A673 (cell line): ENCODE results near the gene ST6GALNAC3. TPM values are rescaled to one million over a fixed set of nuclear protein-coding genes. Genes with fewer than 3 reads are reported as not detected.
"Not testable (repeated sequence)": the region's sequence is repeated elsewhere in the genome, so short reads cannot be mapped to it uniquely, and the experiment has no call there.

Experiments used
- BruUV-seq: library from RNA; stranded (reverse); fragments of 400-500 nt; replicated peaks from 2 replicates; lab custom pipeline; 2021; lab: Mats Ljungman, UMichigan
- CTCF ChIA-PET: fragments of 300-600 bp; sonication (Branson Sonifier 250); formaldehyde crosslinking; loops from one replicate; lab custom pipeline; 2022; ENCODE audit warnings: antibody characterized with exemption; lab: Charles Lee
- POLR2A ChIA-PET: fragments of 300-600 bp; sonication (Branson Sonifier 250); formaldehyde crosslinking; loops from one replicate; lab custom pipeline; 2022; ENCODE audit warnings: antibody characterized with exemption; ENCODE audit not compliant: low non-redundant PET; lab: Charles Lee
- DNase-seq: peaks from one replicate; pipeline ENCODE4 v3.0.0-alpha.2; 2015; ENCODE audit warnings: low spot score
- H3K27ac ChIP-seq: fragments of 200-600 bp; sonication (generic); 2 replicates; pipeline ENCODE4 v1.5.1; 2016; ENCODE audit warnings: mixed run types, low read depth, mild to moderate bottlenecking, mixed read lengths, antibody characterized with exemption, low read length; ENCODE audit not compliant: poor library complexity, severe bottlenecking
- H3K27me3 ChIP-seq: fragments of 200-600 bp; sonication (generic); replicated peaks from 2 replicates; pipeline ENCODE4 v1.6.1; 2017; ENCODE audit warnings: mixed run types, low read depth, mild to moderate bottlenecking, mixed read lengths, antibody characterized with exemption, low read length; ENCODE audit not compliant: insufficient read depth, poor library complexity
- H3K36me3 ChIP-seq: fragments of 200-600 bp; sonication (generic); 2 replicates; pipeline ENCODE4 v1.6.1; 2016; ENCODE audit warnings: mixed run types, mild to moderate bottlenecking, mixed read lengths, antibody characterized with exemption, low read length; ENCODE audit not compliant: insufficient read depth, poor library complexity, severe bottlenecking
- H3K4me1 ChIP-seq: fragments of 200-600 bp; sonication (generic); 2 replicates; pipeline ENCODE4 v1.6.1; 2017; ENCODE audit warnings: mixed run types, mild to moderate bottlenecking, mixed read lengths, antibody characterized with exemption, low read length; ENCODE audit not compliant: insufficient read depth, poor library complexity, severe bottlenecking
- H3K4me3 ChIP-seq: fragments of 200-600 bp; sonication (generic); 2 replicates; pipeline ENCODE4 v1.5.1; 2016; ENCODE audit warnings: low read depth, mixed run types, mild to moderate bottlenecking, mixed read lengths, low read length; ENCODE audit not compliant: poor library complexity, severe bottlenecking
- H3K9me3 ChIP-seq: fragments of 200-600 bp; sonication (generic); 2 replicates; pipeline ENCODE4 v1.6.1; 2016; ENCODE audit warnings: mixed run types, low read depth, mild to moderate bottlenecking, mixed read lengths, antibody characterized with exemption, low read length; ENCODE audit not compliant: poor library complexity, severe bottlenecking
- CTCF ChIP-seq: fragments of 300-800, 200-600 bp; sonication (generic); conservative IDR thresholded peaks from 2 replicates; pipeline ENCODE4 v1.5.1; 2017; ENCODE audit warnings: low read depth, mild to moderate bottlenecking, antibody characterized with exemption, low read length, moderate library complexity, mixed read lengths
- EZH2 ChIP-seq: fragments of 200-600 bp; sonication (generic); IDR thresholded peaks from 2 replicates; pipeline ENCODE4 v1.6.1; 2017; ENCODE audit warnings: borderline replicate concordance, low read depth, mild to moderate bottlenecking, mixed read lengths, antibody characterized with exemption, low read length; ENCODE audit not compliant: poor library complexity, severe bottlenecking
- intact Hi-C: fragments of 100-400 bp; cut with micrococcal nuclease; formaldehyde crosslinking; loops from one replicate; pipeline ENCODE4 v1.10.0; 2022; ENCODE audit not compliant: unreplicated experiment
- total RNA-seq: library from RNA; stranded (reverse); gene quantifications from 2 replicates; pipeline ENCODE4 v1.2.3, GENCODE V29; 2021

Gene ST6GALNAC3
- total RNA-seq, 1 experiment from 2014 or later, result 1.2 TPM

- Histone ChIP-seq H3K4me1 (no peaks in the 10 kb centered on the region), H3K27ac (no peak overlapping the region), H3K9me3 (no peaks in the 10 kb centered on the region), H3K4me3 (no peak overlapping the region), H3K36me3 (no peaks in the 10 kb centered on the region), H3K27me3 (no peaks in the 10 kb centered on the region)
- ChIA-PET CTCF (no interaction called here), POLR2A (no interaction called here)
- no peak for DNase-seq
- intact Hi-C loops, result no loop called here
- BruUV-seq, result no TSS peak
- TF ChIP-seq EZH2, result no peak
- TF ChIP-seq CTCF, result no peak
Measured at GRCh38 chr1:76240316-76240715, 165.8 kb downstream of the ST6GALNAC3 start.

GRCh38 chr1:76242587-76242986 lies 168.0 kb downstream of the ST6GALNAC3 start:
- H3K4me3 ChIP-seq, BruUV-seq, H3K9me3 ChIP-seq, intact Hi-C loops, POLR2A ChIA-PET, H3K27me3 ChIP-seq, H3K27ac ChIP-seq, H3K36me3 ChIP-seq, CTCF ChIA-PET, H3K4me1 ChIP-seq, DNase-seq: not testable (repeated sequence)

GRCh38 chr1:76247261-76247852 lies 172.8 kb downstream of the ST6GALNAC3 start:
- ChIA-PET CTCF (no interaction called here), POLR2A (no interaction called here)
- BruUV-seq, result no TSS peak
- Histone ChIP-seq H3K36me3 (no peaks in the 10 kb centered on the region), H3K4me3 (no peak overlapping the region), H3K27ac (no peak overlapping the region), H3K27me3 (peaks cover 10% of the 10 kb centered on the region), H3K9me3 (no peaks in the 10 kb centered on the region), H3K4me1 (no peaks in the 10 kb centered on the region)
- no peak for TF ChIP-seq EZH2
- TF ChIP-seq CTCF, result no peak
- intact Hi-C loops, result no loop called here
- DNase-seq, result no peak

GRCh38 chr1:76250271-76250670 lies 175.7 kb downstream of the ST6GALNAC3 start:
- no peaks in the 10 kb centered on the region for H3K4me1 ChIP-seq
- H3K4me3 ChIP-seq, result no peak overlapping the region
- ChIA-PET POLR2A (no interaction called here), CTCF (no interaction called here)
- no peak overlapping the region for H3K27ac ChIP-seq
- intact Hi-C loops, result no loop called here
- DNase-seq, result no peak
- H3K27me3 ChIP-seq, result peaks cover 10% of the 10 kb centered on the region
- no peaks in the 10 kb centered on the region for H3K36me3 ChIP-seq
- no peaks in the 10 kb centered on the region for H3K9me3 ChIP-seq
- BruUV-seq, result no TSS peak
- TF ChIP-seq EZH2, result no peak
- TF ChIP-seq CTCF, result no peak
